ENCODE results near the gene CYBA. TPM values are rescaled to one million over a fixed set of nuclear protein-coding genes. Genes with fewer than 3 reads are reported as not detected.
A peak's percentile ranks its signal among the peaks of the same experiment; 100 is the strongest.

CYBA gene
- total RNA-seq, 3 donors from 2014 or later, result 138 to 194 (median 180) TPM

DNA sequence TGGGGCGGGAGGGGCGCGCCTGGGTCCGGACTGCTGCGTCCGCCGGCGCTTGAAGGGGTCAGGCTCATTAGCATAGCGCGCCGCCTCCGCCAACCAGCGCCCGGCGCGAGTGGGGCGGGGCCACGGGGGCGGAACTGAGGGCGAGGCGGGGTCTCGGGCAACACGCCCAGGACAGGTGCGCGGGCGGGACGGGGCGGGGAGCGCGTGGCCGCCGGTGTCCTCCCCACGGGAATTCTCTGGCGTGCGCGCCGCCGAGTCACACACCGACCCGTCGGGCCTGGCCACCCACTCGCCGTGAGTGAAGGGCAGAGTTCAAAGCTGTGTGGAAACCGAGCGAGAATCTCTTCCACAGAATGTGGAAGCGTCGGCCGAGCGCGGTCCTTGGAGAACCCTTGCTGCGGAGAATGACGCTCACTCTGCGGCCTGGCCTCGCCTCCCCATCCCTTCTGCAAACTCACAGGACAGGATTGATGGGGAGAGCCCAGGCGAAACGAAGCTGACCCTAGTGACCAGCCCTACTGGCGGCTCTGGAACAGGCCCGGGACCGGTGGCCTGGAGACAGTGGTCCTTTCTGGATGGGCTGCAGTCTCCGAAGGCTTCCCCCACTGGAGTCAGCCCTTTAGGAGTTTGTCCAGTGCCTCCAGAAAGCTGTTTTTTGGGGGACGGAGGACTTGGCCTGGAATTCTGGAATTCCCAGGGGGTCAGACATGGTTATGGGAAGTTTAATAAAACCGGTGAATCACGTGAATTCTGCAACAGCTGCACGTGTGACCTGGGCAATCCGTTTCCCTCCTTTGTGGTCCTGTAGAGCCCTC, 35.8 kb upstream of the CYBA start, which contains the start of gene SNAI3:
SNAI3 (minus strand) TSS at position 69 of the 815 bp plus-strand sequence. CDS start 101 bp downstream, outside the sequence.
- H3K4me3 ChIP-seq, result peak within 1 kb of the TSS; percentile 43 to 83 (median 64)
- no peak for TF ChIP-seq POLR2AphosphoS5 (IDR thresholded peaks at IDR 0.05)
- no peak for TF ChIP-seq POLR2A (IDR thresholded peaks at IDR 0.05)
- no peak for TF ChIP-seq CTCF (IDR thresholded peaks at IDR 0.05)
- intact Hi-C loops (cut with DNase I; ENCODE audit: low total_unique reads), result no loop called here
- H3K9me3 ChIP-seq, result no peaks in the 10 kb centered on the region
- no peaks in the 10 kb centered on the region for H3K36me3 ChIP-seq
- peaks cover 6 to 8% of the 10 kb centered on the region in 2 donors for H3K4me1 ChIP-seq
- H3K27me3 ChIP-seq, result peaks cover 0 to 22% of the 10 kb centered on the region in 2 donors
- DNase-seq (ENCODE audit: low spot score in 2 of 2), result peak; percentile 81 to 86
- no peak within 1 kb of the TSS for H3K27ac ChIP-seq

GRCh38 chr16:88686062-88686438, 35.2 kb upstream of the CYBA start:
- no peak for DNase-seq (ENCODE audit: low spot score in 2 of 2)
- Histone ChIP-seq H3K9me3 (no peaks in the 10 kb centered on the region), H3K27me3 (peaks cover 0 to 26% of the 10 kb centered on the region in 2 donors), H3K4me3 (peak overlapping the region; percentile 43 to 83 (median 64)), H3K4me1 (peaks cover 6 to 8% of the 10 kb centered on the region in 2 donors), H3K36me3 (no peaks in the 10 kb centered on the region), H3K27ac (no peak overlapping the region)
- intact Hi-C loops (cut with DNase I; ENCODE audit: low total_unique reads), result no loop called here
- no peak for TF ChIP-seq POLR2AphosphoS5 (IDR thresholded peaks at IDR 0.05)

DNA sequence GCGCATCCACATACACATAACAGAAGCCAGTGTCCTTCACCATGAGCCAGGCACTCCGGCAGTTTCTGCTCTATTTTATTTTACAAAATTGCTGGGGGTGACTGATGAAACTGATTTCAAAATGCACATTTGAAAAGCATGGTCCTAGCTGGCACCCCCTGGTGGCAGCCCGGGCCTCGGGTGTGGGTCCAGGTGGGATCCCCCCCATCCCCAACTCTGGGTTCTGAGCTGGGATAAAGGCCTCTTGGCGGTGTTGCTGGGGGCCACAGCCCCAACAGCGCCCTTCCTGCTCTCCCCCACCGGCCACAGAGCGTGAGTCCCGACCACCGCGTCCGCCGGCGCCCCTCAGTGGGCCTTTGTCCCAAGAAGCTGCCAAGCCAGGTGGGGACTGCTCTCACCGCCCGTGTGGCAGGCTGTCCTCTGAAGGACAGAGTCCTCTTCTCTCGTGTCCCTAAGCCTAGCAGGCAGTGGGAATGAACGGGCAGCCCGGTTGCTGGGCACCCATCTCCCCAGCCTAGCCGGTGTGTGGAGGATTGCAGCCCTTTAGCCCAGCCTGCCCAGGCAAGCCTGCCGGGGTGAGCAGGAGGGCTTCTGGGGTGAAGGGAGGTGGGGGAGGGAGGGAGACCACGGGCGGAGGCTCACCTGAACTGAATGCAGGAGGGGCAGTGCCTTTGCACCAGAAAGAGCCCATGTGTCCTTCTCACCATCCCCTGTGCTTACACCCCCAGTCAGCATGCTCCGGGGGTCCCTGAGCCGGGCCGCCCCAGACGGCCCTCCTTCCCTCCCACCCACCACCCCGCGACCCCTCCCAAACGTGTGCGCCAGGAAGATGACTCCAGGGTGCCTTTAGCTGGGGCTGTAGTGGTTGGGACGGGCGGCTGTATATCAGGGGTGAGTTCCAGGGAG, 34.6 kb upstream of the CYBA start:
- H3K9me3 ChIP-seq, result no peaks in the 10 kb centered on the region
- H3K36me3 ChIP-seq, result no peaks in the 10 kb centered on the region
- TF ChIP-seq CTCF (IDR thresholded peaks at IDR 0.05), result peak in 2 of 3 donors; percentile 35 to 39
- TF ChIP-seq POLR2AphosphoS5 (IDR thresholded peaks at IDR 0.05), result no peak
- H3K27me3 ChIP-seq, result peaks cover 0 to 25% of the 10 kb centered on the region in 2 donors
- intact Hi-C loops (cut with DNase I; ENCODE audit: low total_unique reads), result no loop called here
- H3K27ac ChIP-seq, result no peak overlapping the region
- H3K4me3 ChIP-seq, result peak overlapping the region; percentile 43 to 83 (median 64)
- peaks cover 6 to 8% of the 10 kb centered on the region in 2 donors for H3K4me1 ChIP-seq
- no peak for DNase-seq (ENCODE audit: low spot score in 2 of 2)

DNA sequence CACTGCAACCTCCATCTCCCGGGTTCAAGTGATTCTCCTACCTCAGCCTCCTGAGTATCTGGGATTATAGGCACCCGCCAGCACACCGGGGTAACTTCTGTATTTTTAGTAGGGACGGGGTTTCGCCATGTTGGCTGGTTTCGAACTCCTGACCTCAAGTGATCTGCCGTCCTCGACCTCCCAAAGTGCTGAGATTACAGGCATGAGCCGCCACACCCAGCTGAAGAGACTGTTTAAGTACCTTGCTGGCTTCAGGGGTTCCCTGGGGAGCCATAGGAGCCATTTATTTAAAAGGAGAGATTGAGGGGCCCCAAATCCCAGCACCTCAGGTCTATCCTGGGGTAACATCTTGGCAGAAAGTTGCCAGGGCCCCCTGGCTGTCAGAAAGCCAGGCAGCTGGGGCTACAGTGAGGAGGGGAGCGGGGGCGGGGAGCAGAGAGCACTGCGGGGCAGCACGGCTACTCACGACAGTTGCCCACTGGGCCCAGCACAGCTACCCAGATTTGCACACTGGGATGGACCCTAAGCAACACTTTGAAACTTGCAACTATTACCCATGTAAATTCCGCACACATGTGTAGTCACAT, 33.8 kb upstream of the CYBA start:
- H3K9me3 ChIP-seq, result no peaks in the 10 kb centered on the region
- no peak for DNase-seq (ENCODE audit: low spot score in 2 of 2)
- H3K4me3 ChIP-seq, result no peak overlapping the region
- H3K27ac ChIP-seq, result no peak overlapping the region
- peaks cover 0 to 21% of the 10 kb centered on the region in 2 donors for H3K27me3 ChIP-seq
- intact Hi-C loops (cut with DNase I; ENCODE audit: low total_unique reads), result no loop called here
- TF ChIP-seq POLR2A (IDR thresholded peaks at IDR 0.05) (no peak), CTCF (IDR thresholded peaks at IDR 0.05) (no peak), POLR2AphosphoS5 (IDR thresholded peaks at IDR 0.05) (no peak)
- H3K36me3 ChIP-seq, result no peaks in the 10 kb centered on the region
- H3K4me1 ChIP-seq, result peaks cover 6 to 8% of the 10 kb centered on the region in 2 donors

DNA sequence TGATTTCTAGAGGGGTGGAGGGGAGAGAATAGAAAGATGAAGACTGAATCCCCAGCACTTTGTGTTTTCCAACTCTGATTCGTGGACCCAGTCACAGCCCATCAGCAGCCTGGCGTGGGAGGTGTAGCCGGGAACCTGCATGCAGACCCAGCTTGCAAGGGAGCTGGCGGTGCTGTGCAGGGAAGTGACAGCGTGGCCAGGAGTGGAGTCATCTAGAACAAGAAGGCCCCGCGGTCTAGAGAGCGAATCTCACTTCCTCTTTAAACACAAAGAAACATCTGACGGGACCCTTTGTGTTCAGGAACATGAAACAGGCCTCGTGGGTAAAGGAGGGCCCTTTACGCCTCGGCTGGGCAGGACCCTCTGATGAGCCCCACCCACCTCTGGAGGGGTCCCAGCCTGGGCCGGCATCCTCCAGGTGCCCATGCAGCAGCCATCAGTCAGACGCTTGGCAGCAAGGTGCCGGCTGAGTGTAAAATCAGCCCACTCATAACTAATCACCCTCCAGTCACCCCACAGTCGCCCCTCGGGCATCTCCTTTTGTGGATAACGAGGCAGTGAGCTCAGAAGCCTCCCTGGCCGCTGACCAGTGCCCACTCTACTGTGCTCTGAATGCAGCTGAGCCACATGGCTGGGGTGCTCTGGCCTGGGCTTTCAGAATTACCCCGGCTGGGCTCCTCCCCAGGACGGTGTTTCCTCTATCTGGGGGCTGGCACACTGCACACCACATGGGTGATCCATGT, 31.0 kb upstream of the CYBA start:
- no peak for DNase-seq (ENCODE audit: low spot score in 2 of 2)
- Histone ChIP-seq H3K4me3 (no peak overlapping the region), H3K36me3 (no peaks in the 10 kb centered on the region), H3K27me3 (peaks cover 4 to 42% of the 10 kb centered on the region in 2 donors), H3K27ac (peak overlapping the region in 1 of 2 donors; percentile 52), H3K4me1 (peaks cover 6 to 8% of the 10 kb centered on the region in 2 donors), H3K9me3 (no peaks in the 10 kb centered on the region)
- TF ChIP-seq CTCF (IDR thresholded peaks at IDR 0.05) (no peak), POLR2AphosphoS5 (IDR thresholded peaks at IDR 0.05) (no peak), POLR2A (IDR thresholded peaks at IDR 0.05) (no peak)
- intact Hi-C loops (cut with DNase I; ENCODE audit: low total_unique reads), result no loop called here

Measured in breast epithelium (tissue), 4 donors.